GM19035 (cell line): ENCODE results near the gene TPSD1.
"Not testable (repeated sequence)": the region's sequence is repeated elsewhere in the genome, so short reads cannot be mapped to it uniquely, and the experiment has no call there.

Experiments used
- ATAC-seq: cut with Tn5 transposase; IDR thresholded peaks from one replicate; pipeline ENCODE4 v1.9.1; 2021; ENCODE audit not compliant: unreplicated experiment

Gene TPSD1

DNA sequence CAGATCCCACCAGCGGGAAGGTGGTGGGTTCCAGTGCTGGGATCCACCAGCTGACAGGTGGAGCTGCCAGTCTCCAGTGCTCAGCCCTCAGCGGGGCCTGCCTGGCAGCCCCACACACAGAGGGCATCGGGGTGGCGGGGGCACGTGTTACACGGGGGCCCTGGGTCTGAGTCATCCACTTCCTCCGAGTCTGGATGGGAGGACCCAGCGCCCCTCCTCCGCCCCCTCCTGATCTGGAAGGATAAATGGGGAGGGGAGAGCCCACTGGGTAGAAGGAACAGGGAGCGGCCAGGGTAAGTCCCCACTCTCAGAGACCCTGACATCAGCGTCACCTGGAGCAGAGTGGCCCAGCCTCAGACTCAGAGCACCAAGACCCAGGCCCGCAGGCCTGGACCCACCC lies 15.4 kb upstream of the TPSD1 start, which contains the start of gene TPSAB1:
Gene TPSAB1, plus strand, starts transcription at position 270 of the 400 bp plus-strand sequence. CDS start 234 bp downstream, outside the sequence.
- ATAC-seq, result not testable (repeated sequence)

DNA sequence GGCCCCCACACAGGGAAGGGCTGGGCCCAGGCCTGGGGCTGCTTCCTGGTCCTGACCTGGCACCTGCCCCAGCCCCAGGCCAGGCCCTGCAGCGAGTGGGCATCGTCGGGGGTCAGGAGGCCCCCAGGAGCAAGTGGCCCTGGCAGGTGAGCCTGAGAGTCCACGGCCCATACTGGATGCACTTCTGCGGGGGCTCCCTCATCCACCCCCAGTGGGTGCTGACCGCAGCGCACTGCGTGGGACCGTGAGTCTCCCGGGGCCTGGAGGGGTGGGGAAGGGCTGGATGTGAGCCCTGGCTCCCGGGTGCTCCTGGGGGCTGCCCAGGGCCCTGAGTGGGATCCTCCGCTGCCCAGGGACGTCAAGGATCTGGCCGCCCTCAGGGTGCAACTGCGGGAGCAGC lies 14.8 kb upstream of the TPSD1 start:
- not testable (repeated sequence) for ATAC-seq

DNA sequence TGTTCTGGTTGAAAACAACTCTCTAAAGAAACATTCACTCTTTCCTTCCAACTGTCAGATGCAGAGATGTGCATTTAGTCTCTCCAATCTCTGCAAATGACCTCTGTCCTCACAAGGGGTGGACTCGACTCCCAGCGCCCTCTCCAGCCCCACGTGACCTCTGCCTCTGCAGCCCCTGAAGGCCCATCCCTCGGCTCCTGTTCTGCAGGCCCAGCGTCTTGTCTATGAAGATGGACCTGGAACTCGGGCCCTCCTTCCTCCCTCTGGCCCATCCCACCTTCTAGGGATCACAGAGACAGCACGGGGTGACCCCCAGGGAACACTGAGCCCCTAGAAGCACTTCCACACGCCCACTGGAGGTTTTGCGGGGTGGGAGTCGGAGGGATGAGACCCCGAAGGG lies 12.5 kb upstream of the TPSD1 start:
- not testable (repeated sequence) for ATAC-seq

DNA sequence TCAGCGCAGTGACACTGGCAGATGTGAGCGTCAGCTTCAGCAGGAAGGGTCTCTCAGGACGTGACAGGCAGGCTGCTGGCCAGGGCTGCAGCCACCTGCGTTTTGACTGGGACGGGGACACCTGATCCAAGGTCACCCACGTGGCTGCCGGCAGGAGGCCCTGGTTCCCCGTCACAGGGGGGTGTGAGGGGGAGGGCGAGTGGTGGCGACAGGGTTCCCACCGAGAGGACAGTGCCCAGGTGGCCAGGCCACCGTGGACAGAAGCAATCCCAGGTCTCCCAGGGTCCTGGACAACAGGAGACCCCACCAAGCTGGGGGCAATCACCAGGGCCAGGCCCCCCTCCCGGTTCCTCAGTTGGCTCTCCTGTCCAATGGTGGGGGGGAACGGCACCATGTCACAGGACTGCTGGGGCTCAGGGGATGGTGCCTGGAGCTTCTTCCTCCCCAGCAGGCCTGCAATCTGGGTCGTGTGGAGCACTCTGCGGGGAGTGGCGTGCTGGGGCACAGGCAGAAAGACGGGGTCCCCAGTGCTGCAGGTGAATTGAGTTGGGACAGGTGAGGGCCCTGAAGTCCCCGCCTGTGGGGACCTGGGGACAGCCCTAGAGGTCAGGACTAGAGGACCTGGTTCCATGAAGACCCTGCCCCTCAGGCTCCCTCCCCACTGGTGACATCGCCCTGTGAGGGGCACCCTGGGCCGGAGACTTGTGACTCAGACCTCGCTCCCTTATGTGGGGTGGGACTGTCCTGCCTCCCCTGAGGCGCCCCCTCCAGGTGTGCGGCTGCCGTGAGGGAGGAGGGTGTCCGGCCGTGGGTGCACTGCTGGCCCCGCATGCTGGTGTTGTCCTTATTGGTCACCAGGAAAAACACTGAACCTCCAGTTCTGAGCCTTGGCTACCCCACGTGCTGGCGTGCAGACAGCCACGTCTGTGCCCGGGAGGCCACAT lies 11.7 kb upstream of the TPSD1 start:
- ATAC-seq, result not testable (repeated sequence)

DNA sequence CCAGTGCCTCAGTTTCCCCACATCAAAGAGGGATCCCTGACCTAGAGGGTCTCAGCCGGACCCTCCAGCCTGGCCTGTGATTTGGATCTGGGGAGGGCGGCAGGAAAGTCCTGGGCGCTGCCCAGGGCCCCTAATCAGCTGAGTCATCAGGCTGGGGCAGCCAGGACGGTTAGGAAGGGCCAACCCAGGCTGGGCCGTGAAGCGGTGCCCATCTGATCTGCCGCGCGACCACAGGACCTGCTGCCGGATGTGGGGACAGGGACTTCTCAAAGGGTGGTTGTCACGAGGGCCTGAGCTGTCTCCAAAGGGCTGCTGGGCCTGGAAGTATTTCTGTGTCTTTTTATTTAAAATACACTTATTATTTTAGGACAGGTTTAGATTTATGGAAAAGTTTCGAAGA lies 11.0 kb upstream of the TPSD1 start:
- ATAC-seq, result no peak

DNA sequence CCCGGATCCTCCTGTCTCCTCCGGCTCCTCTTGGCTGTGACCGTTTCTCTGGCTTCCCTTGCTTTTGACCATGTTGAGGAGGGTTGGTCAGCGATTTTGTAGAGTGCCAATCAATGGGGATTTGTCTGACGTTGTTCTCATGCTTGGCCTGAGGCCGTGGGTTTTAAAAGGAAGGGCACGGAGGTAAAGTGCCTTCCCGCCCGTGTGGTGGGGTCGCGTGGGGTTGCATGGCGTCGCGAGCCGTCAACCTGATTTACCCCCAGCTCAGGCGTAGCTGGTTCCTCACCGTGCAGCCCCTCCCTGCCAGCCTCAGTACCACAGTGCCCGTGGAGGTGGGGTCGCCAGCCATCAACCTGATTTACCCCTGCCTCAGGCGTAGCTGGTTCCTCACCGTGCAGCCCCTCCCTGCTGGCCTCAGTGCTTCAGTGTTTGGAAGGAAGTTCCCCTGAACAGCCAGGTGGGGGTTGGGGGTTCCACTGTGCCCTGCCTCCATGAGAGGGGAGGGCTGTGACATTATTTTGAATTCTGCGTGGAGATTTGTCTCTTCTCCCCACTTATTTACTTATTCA lies 10.3 kb upstream of the TPSD1 start:
- no peak for ATAC-seq

DNA sequence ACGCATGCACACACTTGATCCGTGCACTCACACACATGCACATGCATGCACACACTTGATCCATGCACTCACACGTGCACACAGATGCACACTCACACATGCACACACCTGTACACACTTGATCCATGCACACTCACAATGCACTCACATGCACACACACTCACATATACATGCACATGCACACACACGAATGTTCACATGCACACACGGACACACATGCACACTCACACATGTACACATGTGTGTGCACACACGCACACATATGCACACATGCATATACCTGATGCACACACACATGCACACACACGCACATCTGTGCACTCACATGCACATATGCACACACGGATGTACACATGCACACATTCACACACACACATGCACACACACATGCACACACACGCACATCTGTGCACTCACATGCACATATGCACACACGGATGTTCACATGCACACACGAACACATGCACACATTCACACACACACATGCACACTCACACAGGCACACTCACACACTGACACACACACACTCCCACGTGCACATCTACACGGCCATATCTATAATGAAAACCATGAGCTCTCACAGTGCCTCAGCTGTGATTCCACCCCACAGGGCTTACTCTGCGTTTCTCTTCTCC lies 7.8 kb upstream of the TPSD1 start:
- ATAC-seq, result not testable (repeated sequence)

DNA sequence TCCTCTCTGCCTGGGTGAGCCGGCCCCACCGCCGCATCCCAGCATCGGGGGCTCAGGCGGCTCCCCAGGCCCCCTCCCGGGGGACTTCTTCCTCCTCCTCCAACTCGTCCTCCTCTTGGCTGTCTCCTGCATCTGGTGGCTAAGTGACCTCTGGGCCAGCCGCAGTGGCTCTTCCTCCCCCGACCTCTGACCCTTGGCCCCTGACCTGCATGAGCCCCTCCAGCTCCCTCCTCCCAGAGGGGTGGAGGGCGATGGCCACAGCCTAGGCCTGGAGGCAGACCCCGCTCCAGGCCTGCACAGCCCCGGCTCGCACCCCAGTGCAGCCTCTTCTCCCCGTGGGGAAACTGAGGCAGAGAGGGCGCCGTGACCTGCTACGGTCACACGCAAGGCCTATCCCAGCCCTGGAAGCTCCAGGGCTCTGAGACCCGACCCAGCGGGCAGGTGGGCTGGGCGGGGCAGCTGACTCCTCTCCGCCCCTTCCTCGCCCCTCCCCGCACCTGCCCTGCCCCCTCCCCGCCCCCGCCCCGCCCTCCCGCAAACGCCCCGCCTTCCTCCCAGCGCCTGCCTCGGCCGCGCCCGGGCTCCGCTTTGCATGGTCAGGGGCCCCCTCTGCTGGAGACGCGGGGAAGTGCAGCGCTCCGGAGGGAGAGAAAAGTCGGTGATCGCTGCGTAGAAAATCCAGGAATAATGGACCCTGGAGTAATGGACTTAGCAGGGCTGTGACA lies 6.7 kb upstream of the TPSD1 start:
- not testable (repeated sequence) for ATAC-seq

DNA sequence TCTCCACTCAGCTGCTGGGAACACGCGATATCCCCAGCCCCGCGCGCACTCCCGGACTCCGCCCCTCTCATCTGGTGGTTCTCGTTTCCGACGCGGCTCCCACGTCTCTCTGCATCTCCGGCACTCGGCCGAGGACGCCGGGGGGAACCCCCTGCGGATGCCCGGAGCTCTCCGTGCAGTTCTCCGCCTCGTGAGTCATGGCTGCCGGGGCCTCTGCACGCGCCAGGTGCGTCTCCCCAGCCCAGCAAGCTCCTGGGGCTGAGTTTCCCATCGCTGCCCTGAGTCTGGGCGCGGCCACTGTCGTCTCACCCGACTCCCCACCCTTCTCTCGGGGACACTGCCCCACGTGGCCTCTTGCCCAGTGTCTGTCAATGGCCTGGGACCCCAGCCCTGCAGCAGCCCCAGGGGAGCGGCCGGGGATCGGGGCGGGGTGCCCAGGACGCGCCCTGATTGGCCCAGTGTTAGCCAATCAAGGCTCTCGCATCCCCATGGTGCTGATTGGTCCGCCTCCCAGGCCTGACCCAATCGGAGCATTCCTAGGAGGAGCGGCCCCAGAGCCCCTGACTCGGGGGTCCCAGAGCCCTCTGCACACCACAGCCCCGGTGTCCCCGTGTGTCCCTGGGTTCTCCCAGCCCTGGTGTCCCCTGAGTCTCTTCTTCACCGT lies 2.0 kb upstream of the TPSD1 start:
- ATAC-seq, result not testable (repeated sequence)

DNA sequence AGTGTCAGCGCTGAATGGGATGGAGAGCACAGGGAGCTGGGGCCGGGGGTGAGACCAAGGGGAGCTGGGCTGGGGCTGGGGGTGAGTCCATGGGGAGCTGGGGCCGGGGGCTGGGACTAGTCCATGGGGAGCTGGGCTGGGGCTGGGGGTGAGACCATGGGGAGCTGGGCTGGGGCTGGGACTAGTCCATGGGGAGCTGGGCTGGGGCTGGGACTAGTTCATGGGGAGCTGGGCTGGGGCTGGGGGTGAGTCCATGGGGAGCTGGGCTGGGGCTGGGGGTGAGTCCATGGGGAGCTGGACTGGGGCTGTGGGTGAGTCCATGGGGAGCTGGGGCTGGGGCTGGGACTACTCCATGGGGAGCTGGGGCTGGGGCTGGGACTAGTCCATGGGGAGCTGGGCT lies 1.0 kb upstream of the TPSD1 start:
- not testable (repeated sequence) for ATAC-seq

DNA sequence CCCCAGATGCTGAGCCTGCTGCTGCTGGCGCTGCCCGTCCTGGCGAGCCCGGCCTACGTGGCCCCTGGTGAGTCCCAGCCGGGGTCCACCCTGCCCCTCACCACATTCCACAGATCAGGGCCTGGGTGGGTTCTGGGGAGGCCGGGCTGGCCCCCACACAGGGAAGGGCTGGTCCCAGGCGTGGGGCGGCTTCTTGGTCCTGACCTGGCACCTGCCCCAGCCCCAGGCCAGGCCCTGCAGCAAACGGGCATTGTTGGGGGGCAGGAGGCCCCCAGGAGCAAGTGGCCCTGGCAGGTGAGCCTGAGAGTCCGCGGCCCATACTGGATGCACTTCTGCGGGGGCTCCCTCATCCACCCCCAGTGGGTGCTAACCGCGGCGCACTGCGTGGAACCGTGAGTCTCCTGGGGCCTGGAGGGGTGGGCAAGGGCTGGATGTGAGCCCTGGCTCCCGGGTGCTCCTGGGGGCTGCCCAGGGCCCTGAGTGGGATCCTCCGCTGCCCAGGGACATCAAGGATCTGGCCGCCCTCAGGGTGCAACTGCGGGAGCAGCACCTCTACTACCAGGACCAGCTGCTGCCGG lies 516 bp downstream of the TPSD1 start:
- not testable (repeated sequence) for ATAC-seq

DNA sequence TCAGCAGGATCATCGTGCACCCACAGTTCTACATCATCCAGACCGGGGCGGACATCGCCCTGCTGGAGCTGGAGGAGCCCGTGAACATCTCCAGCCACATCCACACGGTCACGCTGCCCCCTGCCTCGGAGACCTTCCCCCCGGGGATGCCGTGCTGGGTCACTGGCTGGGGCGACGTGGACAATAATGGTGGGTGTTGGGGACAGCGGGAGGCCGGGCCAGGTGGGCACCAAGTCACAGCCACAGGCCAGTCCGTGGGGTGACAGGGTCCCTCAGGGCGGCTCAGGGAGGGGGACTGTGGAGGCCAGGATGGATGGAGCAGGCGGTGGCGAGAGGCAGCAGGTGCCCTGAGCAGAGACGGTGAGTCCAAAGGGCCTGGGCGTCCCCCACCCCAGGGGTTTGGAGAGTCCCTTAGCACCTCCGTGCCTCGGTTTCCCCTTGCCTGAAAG lies 1.0 kb downstream of the TPSD1 start:
- ATAC-seq, result no peak

DNA sequence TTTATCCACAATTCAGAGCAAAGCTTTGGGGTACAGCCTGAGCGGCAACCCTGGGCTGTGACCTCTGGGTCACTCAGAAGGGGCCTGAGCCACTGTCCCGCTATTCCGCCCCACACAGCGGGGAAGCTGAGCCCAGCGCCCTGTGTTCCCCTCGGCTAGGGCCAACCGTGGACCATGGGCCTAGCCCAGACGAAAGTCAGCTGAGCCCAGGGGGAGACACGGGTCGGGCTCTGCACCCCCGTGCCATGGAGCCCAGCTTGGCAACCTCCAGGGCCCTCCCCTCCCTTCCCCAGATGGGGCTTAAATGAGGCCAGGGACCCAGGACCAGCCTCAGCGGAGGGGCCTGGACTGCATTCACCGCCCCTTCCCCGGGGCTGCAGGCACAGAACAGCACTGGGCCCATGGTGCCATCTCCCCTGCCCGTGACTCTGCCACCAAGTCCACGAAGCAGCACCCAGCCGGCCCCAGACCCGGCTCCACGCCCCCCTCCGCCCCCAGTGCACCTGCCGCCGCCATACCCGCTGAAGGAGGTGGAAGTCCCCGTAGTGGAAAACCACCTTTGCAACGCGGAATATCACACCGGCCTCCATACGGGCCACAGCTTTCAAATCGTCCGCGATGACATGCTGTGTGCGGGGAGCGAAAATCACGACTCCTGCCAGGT lies 1.8 kb downstream of the TPSD1 start:
- no peak for ATAC-seq

DNA sequence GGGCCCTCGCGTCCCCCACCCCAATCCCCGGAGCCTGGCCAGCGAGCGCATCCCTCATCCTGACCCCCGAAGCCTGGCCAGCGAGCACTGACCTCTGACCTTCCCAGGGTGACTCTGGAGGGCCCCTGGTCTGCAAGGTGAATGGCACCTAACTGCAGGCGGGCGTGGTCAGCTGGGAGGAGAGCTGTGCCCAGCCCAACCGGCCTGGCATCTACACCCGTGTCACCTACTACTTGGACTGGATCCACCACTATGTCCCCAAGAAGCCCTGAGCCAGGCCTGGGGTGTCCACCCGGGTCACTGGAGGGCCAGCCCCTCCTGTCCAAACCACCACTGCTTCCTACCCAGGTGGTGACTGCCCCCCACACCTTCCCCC lies 2.3 kb downstream of the TPSD1 start:
- ATAC-seq, result no peak

DNA sequence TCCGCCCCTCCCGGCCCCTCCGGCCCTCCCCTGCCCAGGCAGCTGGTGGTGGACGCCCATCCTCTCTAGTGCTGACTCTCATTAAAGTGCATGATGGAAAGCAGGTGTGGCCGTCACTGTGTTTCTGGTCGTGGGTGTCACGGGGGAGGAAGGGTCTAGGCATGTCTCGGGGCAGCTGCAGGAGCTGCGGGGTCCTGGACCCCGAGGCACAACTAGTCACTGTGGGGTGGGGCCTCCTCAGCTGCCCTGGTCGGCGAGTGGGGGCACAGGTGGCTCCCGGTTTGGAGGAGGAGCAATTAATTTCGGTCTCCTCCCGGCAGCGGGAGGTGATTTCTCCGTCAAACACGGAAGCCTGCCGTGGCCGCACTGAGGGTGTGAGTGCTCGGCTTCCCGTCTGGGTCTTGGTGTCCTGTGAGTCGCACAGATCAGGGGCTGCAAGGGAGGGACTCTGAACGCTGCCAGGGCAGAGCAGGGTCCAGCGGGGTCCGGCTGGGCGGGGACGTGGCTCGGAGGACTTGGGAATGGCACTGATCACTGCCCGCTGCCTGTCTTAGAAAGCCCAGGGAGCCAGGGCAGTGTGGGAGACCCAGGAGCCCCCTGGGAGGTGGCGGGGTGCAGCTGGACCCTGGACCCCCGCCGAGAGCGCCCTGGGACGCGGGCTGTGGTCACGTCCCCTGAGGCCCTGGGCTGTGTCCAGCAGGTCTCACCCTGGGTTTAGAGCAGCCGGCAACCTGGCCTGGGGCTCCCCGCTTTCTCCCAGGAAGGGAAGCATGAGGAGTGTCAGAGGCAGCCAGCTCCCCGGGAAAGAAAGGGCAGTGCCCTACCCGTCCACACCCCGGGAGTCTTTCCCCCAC lies 3.3 kb downstream of the TPSD1 start:
- no peak for ATAC-seq

DNA sequence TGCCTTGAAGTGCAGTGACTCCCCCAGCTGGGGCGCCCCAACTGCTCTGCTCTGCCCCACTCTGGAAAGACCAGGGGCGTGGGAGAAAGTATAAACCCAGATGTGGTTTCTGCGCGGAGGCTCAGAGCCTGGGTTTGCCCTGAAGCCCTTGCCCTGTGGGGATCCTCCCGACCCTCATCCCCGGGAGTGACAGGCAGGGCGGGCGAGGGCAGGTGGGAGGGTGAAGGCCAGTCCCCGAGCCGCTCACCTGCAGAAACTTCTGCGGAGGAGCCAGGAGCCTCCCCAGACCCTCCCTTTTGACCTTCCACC lies 3.8 kb downstream of the TPSD1 start:
- ATAC-seq, result no peak

DNA sequence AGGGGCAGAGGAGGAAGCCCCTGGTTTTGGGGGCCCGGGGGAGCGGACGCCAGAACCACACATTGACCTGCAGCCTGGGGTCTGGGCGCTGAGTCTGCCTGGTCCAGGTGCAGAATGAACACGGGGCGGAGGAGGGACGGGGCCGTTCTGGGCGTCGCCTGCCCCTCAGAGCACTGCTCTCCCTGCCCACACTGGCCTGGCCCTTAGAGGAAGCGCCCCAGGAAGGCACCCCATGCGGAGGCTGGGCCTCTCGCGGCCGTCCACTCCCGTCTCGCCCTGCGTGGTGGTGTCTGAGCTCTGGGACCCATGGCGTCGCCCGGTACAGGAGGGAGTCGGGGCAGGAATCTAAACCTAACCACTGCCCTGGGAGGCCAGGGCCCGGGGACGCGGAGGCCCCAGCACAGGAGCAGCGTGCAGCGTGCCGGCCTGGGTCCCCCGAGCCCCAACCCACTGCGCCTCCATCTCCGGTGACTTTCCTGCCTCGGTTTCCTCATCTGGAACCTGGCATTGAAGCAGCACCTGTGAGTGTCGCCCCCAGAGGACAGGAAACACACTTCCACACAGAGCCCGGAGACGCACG lies 4.3 kb downstream of the TPSD1 start:
- ATAC-seq, result no peak

DNA sequence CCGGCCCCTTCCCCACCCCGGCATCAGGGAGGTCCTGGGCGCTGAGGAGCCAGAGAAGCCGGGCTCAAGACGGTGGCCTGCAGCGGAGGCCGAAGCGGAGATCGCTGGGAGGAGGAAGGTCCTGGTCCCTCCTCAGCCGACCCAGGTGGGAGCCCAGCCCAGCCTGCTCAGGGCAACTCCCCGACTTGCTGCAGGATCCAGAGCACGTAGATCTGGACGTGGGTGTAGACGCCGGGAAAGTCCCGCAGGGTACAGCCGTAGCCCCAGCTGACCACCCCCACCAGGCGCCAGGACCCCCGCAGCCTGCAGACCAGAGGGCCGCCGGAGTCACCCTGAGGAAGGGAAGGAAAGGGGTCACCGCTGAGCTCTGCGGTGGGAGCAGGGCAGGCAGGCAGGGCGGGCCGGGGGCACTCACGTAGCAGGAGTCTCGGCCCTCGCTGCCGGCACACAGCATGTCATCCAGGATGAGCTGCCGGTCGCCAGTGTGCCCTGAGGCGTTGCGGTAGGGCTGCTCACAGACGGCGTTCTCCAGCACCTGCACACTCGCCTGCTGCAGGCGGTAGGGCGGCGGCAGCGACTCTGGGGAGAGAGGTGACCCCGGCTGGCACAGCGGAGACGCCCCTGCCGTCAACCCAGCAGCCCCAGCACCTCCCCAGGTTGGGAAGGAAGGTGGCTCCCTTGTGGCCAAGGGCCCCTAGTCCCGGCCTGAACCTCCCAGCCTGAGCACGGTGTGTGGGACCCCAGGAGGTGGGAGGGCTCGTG lies 5.4 kb downstream of the TPSD1 start:
- ATAC-seq, result no peak
